WERI-Rb-1 (cell line): ENCODE data around the gene SENP5.
A peak's percentile ranks its signal among the peaks of the same experiment; 100 is the strongest.
"Not testable (repeated sequence)": the region's sequence is repeated elsewhere in the genome, so short reads cannot be mapped to it uniquely, and the experiment has no call there.

ENCODE experiments used
- DNase-seq: peaks from one replicate; pipeline ENCODE4 v3.0.0-alpha.2; 2020
- H3K27ac ChIP-seq: fragments of 250-450 bp; sonication (Bioruptor Pico); 2 replicates; pipeline ENCODE4 v1.5.1; 2020; ENCODE audit warnings: mild to moderate bottlenecking, moderate library complexity
- H3K27me3 ChIP-seq: fragments of 250-450 bp; sonication (Bioruptor Pico); 2 replicates; pipeline ENCODE4 v1.5.1; 2021; ENCODE audit warnings: mild to moderate bottlenecking, low read depth, moderate library complexity; ENCODE audit not compliant: insufficient read depth, severe bottlenecking
- H3K36me3 ChIP-seq: fragments of 250-450 bp; sonication (Bioruptor Pico); 2 replicates; pipeline ENCODE4 v1.5.1; 2020; ENCODE audit warnings: mild to moderate bottlenecking, moderate library complexity
- H3K4me3 ChIP-seq: 2 replicates; pipeline ENCODE4 v1.5.1; 2011; ENCODE audit warnings: low read depth, mild to moderate bottlenecking, control low read depth, low read length
- H3K9me3 ChIP-seq: fragments of 250-450 bp; sonication (Bioruptor Pico); 2 replicates; pipeline ENCODE4 v1.5.1; 2021; ENCODE audit warnings: mild to moderate bottlenecking, moderate library complexity; ENCODE audit not compliant: severe bottlenecking
- CTCF ChIP-seq: IDR thresholded peaks from 2 replicates; pipeline ENCODE4 v1.5.1; 2011; ENCODE audit warnings: low read depth, mild to moderate bottlenecking, control low read depth, inconsistent platforms, low read length

SENP5 gene

GRCh38 chr3:196842567-196843434, 24.9 kb upstream of the SENP5 start:
- Histone ChIP-seq H3K36me3 (no peaks in the 10 kb centered on the region), H3K27me3 (no peaks in the 10 kb centered on the region), H3K27ac (no peak overlapping the region), H3K9me3 (no peaks in the 10 kb centered on the region), H3K4me3 (no peak overlapping the region)
- no peak for DNase-seq
- no peak for TF ChIP-seq CTCF

- no peak overlapping the region for H3K4me3 ChIP-seq
- H3K36me3 ChIP-seq: no peaks in the 10 kb centered on the region
- no peak for TF ChIP-seq CTCF
- no peaks in the 10 kb centered on the region for H3K9me3 ChIP-seq
- H3K27ac ChIP-seq: no peak overlapping the region
- no peak for DNase-seq
- no peaks in the 10 kb centered on the region for H3K27me3 ChIP-seq
Measured at GRCh38 chr3:196843435-196844110, 24.1 kb upstream of the SENP5 start.

GRCh38 chr3:196844235-196845219, 23.2 kb upstream of the SENP5 start:
- DNase-seq: not testable (repeated sequence)

GRCh38 chr3:196848375-196848774, 19.3 kb upstream of the SENP5 start:
- DNase-seq, H3K27me3 ChIP-seq, H3K4me3 ChIP-seq, H3K27ac ChIP-seq, H3K36me3 ChIP-seq, H3K9me3 ChIP-seq: not testable (repeated sequence)

More at GRCh38 chr3:196844235-196845219, 23.2 kb upstream of the SENP5 start:
- not testable (repeated sequence) for H3K9me3 ChIP-seq, H3K4me3 ChIP-seq, H3K36me3 ChIP-seq, H3K27ac ChIP-seq, H3K27me3 ChIP-seq

- H3K27ac ChIP-seq: no peak overlapping the region
- H3K27me3 ChIP-seq: no peaks in the 10 kb centered on the region
- no peaks in the 10 kb centered on the region for H3K36me3 ChIP-seq
- no peak for TF ChIP-seq CTCF
- no peak overlapping the region for H3K4me3 ChIP-seq
- DNase-seq: no peak
- no peaks in the 10 kb centered on the region for H3K9me3 ChIP-seq
Measured at GRCh38 chr3:196849180-196849741, 18.5 kb upstream of the SENP5 start.

GRCh38 chr3:196863000-196863399, 4.7 kb upstream of the SENP5 start:
- H3K4me3 ChIP-seq, DNase-seq, H3K9me3 ChIP-seq, H3K36me3 ChIP-seq, H3K27me3 ChIP-seq, H3K27ac ChIP-seq: not testable (repeated sequence)

GRCh38 chr3:196867155-196867506, 589 bp upstream of the SENP5 start:
- no peaks in the 10 kb centered on the region for H3K27me3 ChIP-seq
- no peaks in the 10 kb centered on the region for H3K9me3 ChIP-seq
- H3K27ac ChIP-seq: peak overlapping the region; percentile 78
- no peaks in the 10 kb centered on the region for H3K36me3 ChIP-seq
- H3K4me3 ChIP-seq: peak overlapping the region; percentile 53
- TF ChIP-seq CTCF: no peak
- DNase-seq: no peak
